Measurements from ENCODE around the gene PPIL3. TPM values are rescaled to one million over a fixed set of nuclear protein-coding genes. Genes with fewer than 3 reads are reported as not detected.

Gene PPIL3
- total and polyA plus RNA-seq, 4 donors, result 43.9 to 74.0 (median 61.5) TPM

DNA sequence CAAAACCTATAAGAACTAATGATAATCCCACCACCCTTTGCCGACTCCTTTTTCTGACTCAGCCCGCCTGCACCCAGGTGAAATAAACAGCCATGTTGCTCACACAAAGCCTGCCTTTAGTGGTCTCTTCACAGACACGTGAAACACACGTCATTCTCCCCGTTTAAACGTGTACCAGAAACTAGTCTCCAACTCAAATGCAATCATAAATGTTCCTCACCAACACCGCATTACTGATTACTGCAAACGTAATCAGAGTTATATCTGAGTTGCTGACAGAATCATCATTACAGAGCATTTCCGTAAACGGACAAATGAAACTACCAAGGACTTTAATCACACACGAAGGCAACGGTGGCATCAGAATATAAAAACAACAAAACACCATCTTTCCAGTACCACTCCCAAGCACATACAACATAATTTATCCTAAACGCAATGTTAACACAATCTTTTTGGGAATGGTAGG lies 26.3 kb downstream of the PPIL3 start:
- H3K9me3 ChIP-seq (ENCODE audit: control insufficient read depth, insufficient read depth, low read length), result no peaks in the 10 kb centered on the region
- under 1% methylated on average over 13 of the region's 13 CpGs for WGBS (ENCODE audit: insufficient coverage)
- H3K36me3 ChIP-seq (ENCODE audit: control insufficient read depth, insufficient read depth, low read length), result peaks cover 16% of the 10 kb centered on the region
- H3K27me3 ChIP-seq (ENCODE audit: control insufficient read depth, insufficient read depth, low read length), result no peaks in the 10 kb centered on the region
- peaks cover 12% of the 10 kb centered on the region for H3K4me1 ChIP-seq (ENCODE audit: control insufficient read depth, insufficient read depth, low read length)
- H3K4me3 ChIP-seq (ENCODE audit: low read depth, low read length), result peak overlapping the region; percentile 93
- H3K27ac ChIP-seq (ENCODE audit: low read depth, low read length), result peak overlapping the region; percentile 99
- DNase-seq (ENCODE audit: low read depth in 4 of 6, low spot score in 6 of 6), result peak in 4 of 6 donors; percentile 35 to 87 (median 62)

GRCh38 chr2:200861617-200862155 lies 27.2 kb downstream of the PPIL3 start:
- Histone ChIP-seq H3K27me3 (ENCODE audit: control insufficient read depth, insufficient read depth, low read length) (no peaks in the 10 kb centered on the region), H3K9me3 (ENCODE audit: control insufficient read depth, insufficient read depth, low read length) (no peaks in the 10 kb centered on the region), H3K4me3 (ENCODE audit: low read depth, low read length) (peak overlapping the region; percentile 93), H3K36me3 (ENCODE audit: control insufficient read depth, insufficient read depth, low read length) (peaks cover 22% of the 10 kb centered on the region), H3K4me1 (ENCODE audit: control insufficient read depth, insufficient read depth, low read length) (peaks cover 12% of the 10 kb centered on the region), H3K27ac (ENCODE audit: low read depth, low read length) (peak overlapping the region; percentile 50)
- peak in 1 of 6 donors; percentile 17 for DNase-seq (ENCODE audit: low read depth in 4 of 6, low spot score in 6 of 6)
- 0% methylated on average over 3 of the region's 4 CpGs for WGBS (ENCODE audit: insufficient coverage)

- Histone ChIP-seq H3K27ac (ENCODE audit: low read depth, low read length) (no peak overlapping the region), H3K4me1 (ENCODE audit: control insufficient read depth, insufficient read depth, low read length) (peaks cover 12% of the 10 kb centered on the region), H3K27me3 (ENCODE audit: control insufficient read depth, insufficient read depth, low read length) (no peaks in the 10 kb centered on the region), H3K36me3 (ENCODE audit: control insufficient read depth, insufficient read depth, low read length) (peaks cover 36% of the 10 kb centered on the region), H3K4me3 (ENCODE audit: low read depth, low read length) (peak overlapping the region; percentile 93), H3K9me3 (ENCODE audit: control insufficient read depth, insufficient read depth, low read length) (no peaks in the 10 kb centered on the region)
- DNase-seq (ENCODE audit: low read depth in 4 of 6, low spot score in 6 of 6), result peak in 2 of 6 donors; percentile 33
- 20% methylated on average over 2 of the region's 12 CpGs for WGBS (ENCODE audit: insufficient coverage)
Measured at GRCh38 chr2:200860092-200860795, 28.6 kb downstream of the PPIL3 start.

DNA sequence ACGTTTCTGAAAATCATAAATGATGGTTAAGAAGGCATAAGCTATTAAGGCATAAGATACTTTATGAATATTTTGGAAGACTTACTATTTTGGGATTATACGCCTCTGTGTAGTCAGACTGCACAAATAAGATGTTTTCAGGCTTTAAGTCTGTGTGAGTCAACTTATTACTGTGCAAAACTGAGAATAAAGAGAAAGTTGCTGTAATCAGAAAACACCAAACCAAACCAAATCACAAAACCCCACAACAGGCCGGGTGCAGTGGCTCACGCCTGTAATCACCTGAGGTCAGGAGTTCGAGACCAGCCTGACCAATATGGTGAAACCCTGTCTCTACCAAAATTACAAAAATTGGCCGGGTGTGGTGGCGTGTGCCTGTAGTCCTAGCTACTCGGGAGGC lies 32.1 kb downstream of the PPIL3 start:
- Histone ChIP-seq H3K9me3 (ENCODE audit: control insufficient read depth, insufficient read depth, low read length) (no peaks in the 10 kb centered on the region), H3K27me3 (ENCODE audit: control insufficient read depth, insufficient read depth, low read length) (no peaks in the 10 kb centered on the region), H3K4me3 (ENCODE audit: low read depth, low read length) (no peak overlapping the region), H3K27ac (ENCODE audit: low read depth, low read length) (no peak overlapping the region), H3K4me1 (ENCODE audit: control insufficient read depth, insufficient read depth, low read length) (peaks cover 7% of the 10 kb centered on the region), H3K36me3 (ENCODE audit: control insufficient read depth, insufficient read depth, low read length) (peaks cover 62% of the 10 kb centered on the region)
- no peak for DNase-seq (ENCODE audit: low read depth in 4 of 6, low spot score in 6 of 6)
- WGBS (ENCODE audit: insufficient coverage), result 97% methylated on average over 4 of the region's 8 CpGs

GRCh38 chr2:200852605-200853004 lies 36.3 kb downstream of the PPIL3 start:
- DNase-seq (ENCODE audit: low read depth in 4 of 6, low spot score in 6 of 6), result no peak
- no CpG with 5 or more reads among the region's 2 CpGs for WGBS (ENCODE audit: insufficient coverage)
- Histone ChIP-seq H3K4me3 (ENCODE audit: low read depth, low read length) (no peak overlapping the region), H3K36me3 (ENCODE audit: control insufficient read depth, insufficient read depth, low read length) (peaks cover 47% of the 10 kb centered on the region), H3K27ac (ENCODE audit: low read depth, low read length) (no peak overlapping the region), H3K27me3 (ENCODE audit: control insufficient read depth, insufficient read depth, low read length) (no peaks in the 10 kb centered on the region), H3K4me1 (ENCODE audit: control insufficient read depth, insufficient read depth, low read length) (no peaks in the 10 kb centered on the region), H3K9me3 (ENCODE audit: control insufficient read depth, insufficient read depth, low read length) (no peaks in the 10 kb centered on the region)

DNA sequence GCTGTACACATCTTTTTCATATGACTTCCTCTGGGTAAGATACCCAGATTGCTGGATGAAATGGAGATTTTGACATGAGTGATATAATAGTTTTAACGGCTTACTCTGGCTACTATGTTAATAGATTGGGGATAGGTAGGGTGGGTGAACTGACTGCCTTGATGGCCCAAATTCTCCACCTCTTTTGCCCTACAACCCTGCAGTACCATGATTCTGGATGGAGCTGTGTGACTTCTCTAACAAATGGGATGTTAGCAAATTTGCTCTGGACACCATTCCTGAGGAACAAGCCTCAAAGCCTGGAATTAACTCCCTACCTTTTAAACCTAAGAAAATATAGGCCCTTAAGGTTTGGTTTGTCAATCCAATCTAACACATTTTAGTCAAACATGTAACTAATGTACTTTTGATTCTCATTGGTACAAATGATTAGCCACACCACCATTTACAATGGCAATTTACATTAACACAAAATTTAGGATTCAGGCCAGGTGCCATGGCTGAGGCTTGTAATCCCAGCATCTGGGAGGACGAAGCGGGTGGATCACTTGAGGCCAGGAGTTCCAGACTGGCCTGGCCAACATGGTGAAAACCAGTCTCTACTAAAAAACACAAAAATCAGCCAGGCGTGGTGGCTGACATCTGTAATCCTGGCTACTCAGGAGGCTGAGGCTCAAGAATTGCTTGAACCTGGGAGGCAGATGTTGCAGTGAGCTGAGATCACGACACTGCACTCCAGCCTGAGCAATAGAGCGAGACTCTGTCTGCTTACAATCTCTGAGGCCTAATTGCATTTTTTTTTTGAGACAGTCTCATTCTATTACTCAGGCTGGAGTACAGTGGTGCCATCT lies 37.3 kb downstream of the PPIL3 start:
- no peaks in the 10 kb centered on the region for H3K4me1 ChIP-seq (ENCODE audit: control insufficient read depth, insufficient read depth, low read length)
- H3K27ac ChIP-seq (ENCODE audit: low read depth, low read length), result no peak overlapping the region
- 89% methylated on average over 5 of the region's 6 CpGs for WGBS (ENCODE audit: insufficient coverage)
- no peak for DNase-seq (ENCODE audit: low read depth in 4 of 6, low spot score in 6 of 6)
- no peaks in the 10 kb centered on the region for H3K27me3 ChIP-seq (ENCODE audit: control insufficient read depth, insufficient read depth, low read length)
- H3K9me3 ChIP-seq (ENCODE audit: control insufficient read depth, insufficient read depth, low read length), result no peaks in the 10 kb centered on the region
- H3K36me3 ChIP-seq (ENCODE audit: control insufficient read depth, insufficient read depth, low read length), result peaks cover 42% of the 10 kb centered on the region
- H3K4me3 ChIP-seq (ENCODE audit: low read depth, low read length), result no peak overlapping the region

DNA sequence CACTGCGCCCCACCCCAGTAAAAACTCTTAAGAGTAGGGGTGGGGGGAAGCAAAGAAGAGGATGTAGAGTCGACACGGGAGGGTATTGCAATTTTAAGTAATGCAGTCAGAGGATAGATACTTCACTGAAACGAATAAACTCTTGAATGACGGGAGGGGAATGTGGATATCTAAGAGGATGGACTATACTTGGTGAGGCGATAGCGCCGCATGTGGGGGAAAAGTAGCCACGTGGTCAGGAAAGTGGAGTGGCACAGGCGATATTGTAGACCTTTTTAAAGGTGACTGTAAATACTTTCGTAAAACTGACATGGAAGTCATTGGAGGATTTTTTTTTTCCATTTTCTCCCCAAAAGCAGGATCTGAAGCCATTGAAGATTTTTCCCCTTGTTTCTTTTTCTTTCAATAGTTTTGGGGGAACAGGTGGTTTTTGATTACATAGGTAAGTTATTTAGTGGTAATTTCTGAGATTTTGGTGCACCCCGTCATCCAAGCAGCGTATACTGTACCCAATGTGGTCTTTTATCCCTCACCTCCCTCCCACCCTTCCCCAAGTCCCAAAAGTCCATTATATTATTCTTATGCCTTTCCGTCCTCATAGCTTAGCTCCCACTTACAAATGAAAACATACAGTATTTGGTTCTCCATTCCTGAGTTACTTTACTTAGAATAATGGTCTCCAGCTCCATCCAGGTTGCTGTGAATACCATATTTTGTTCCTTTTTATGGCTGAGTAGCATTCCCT lies 38.2 kb downstream of the PPIL3 start:
- no peak for DNase-seq (ENCODE audit: low read depth in 4 of 6, low spot score in 6 of 6)
- H3K36me3 ChIP-seq (ENCODE audit: control insufficient read depth, insufficient read depth, low read length), result peaks cover 32% of the 10 kb centered on the region
- H3K27ac ChIP-seq (ENCODE audit: low read depth, low read length), result no peak overlapping the region
- no peak overlapping the region for H3K4me3 ChIP-seq (ENCODE audit: low read depth, low read length)
- no peaks in the 10 kb centered on the region for H3K27me3 ChIP-seq (ENCODE audit: control insufficient read depth, insufficient read depth, low read length)
- no peaks in the 10 kb centered on the region for H3K4me1 ChIP-seq (ENCODE audit: control insufficient read depth, insufficient read depth, low read length)
- no peaks in the 10 kb centered on the region for H3K9me3 ChIP-seq (ENCODE audit: control insufficient read depth, insufficient read depth, low read length)
- WGBS (ENCODE audit: insufficient coverage), result 88% methylated on average over 13 of the region's 14 CpGs

GRCh38 chr2:200847939-200848338 lies 40.9 kb downstream of the PPIL3 start:
- no peaks in the 10 kb centered on the region for H3K4me1 ChIP-seq (ENCODE audit: control insufficient read depth, insufficient read depth, low read length)
- H3K27me3 ChIP-seq (ENCODE audit: control insufficient read depth, insufficient read depth, low read length), result no peaks in the 10 kb centered on the region
- H3K4me3 ChIP-seq (ENCODE audit: low read depth, low read length), result no peak overlapping the region
- no peak for DNase-seq (ENCODE audit: low read depth in 4 of 6, low spot score in 6 of 6)
- peaks cover 11% of the 10 kb centered on the region for H3K36me3 ChIP-seq (ENCODE audit: control insufficient read depth, insufficient read depth, low read length)
- no peaks in the 10 kb centered on the region for H3K9me3 ChIP-seq (ENCODE audit: control insufficient read depth, insufficient read depth, low read length)
- WGBS (ENCODE audit: insufficient coverage), result no CpG with 5 or more reads among the region's 4 CpGs
- no peak overlapping the region for H3K27ac ChIP-seq (ENCODE audit: low read depth, low read length)

- Histone ChIP-seq H3K4me1 (ENCODE audit: control insufficient read depth, insufficient read depth, low read length) (no peaks in the 10 kb centered on the region), H3K27me3 (ENCODE audit: control insufficient read depth, insufficient read depth, low read length) (no peaks in the 10 kb centered on the region), H3K27ac (ENCODE audit: low read depth, low read length) (no peak overlapping the region), H3K36me3 (ENCODE audit: control insufficient read depth, insufficient read depth, low read length) (peaks cover 6% of the 10 kb centered on the region), H3K4me3 (ENCODE audit: low read depth, low read length) (no peak overlapping the region), H3K9me3 (ENCODE audit: control insufficient read depth, insufficient read depth, low read length) (no peaks in the 10 kb centered on the region)
- DNase-seq (ENCODE audit: low read depth in 4 of 6, low spot score in 6 of 6), result no peak
Measured at GRCh38 chr2:200847269-200847668, 41.6 kb downstream of the PPIL3 start.
